Left ventricle myocardium inferior (tissue), 1 donor: ENCODE measurements around the gene FOXI1. TPM values are rescaled to one million over a fixed set of nuclear protein-coding genes. Genes with fewer than 3 reads are reported as not detected.

Source experiments
- DNase-seq: peaks from one replicate; pipeline ENCODE4 v3.0.0-alpha.2; 2020
- H3K27ac ChIP-seq: fragments of 200-600 bp; replicated peaks from 2 replicates; pipeline ENCODE4 v1.8.0; 2021
- H3K27me3 ChIP-seq: fragments of 200-600 bp; 2 replicates; pipeline ENCODE4 v1.8.0; 2021; ENCODE audit warnings: low read depth
- H3K36me3 ChIP-seq: fragments of 200-600 bp; 2 replicates; pipeline ENCODE4 v1.8.0; 2021
- H3K4me1 ChIP-seq: fragments of 200-600 bp; 2 replicates; pipeline ENCODE4 v1.8.0; 2021
- H3K4me3 ChIP-seq: fragments of 200-600 bp; 2 replicates; pipeline ENCODE4 v1.8.0; 2021; ENCODE audit warnings: mild to moderate bottlenecking, moderate library complexity
- H3K9me3 ChIP-seq: fragments of 200-600 bp; replicated peaks from 2 replicates; pipeline ENCODE4 v1.8.0; 2021
- intact Hi-C: fragments of 100-400 bp; cut with micrococcal nuclease; formaldehyde crosslinking; loops from one replicate; pipeline ENCODE4 v1.11.0; 2022
- total RNA-seq: library from RNA; stranded (reverse); fragmentation: NEBNext Ultra II Directional; extraction: Animal tissue kit (Norgen Biotek cat#: 25700); gene quantifications from one replicate; pipeline ENCODE4 v1.2.1, GENCODE V29; 2021
- TF ChIP-seq, protein P1 (sequence below): fragments of 200-600 bp; IDR thresholded peaks from 2 replicates; pipeline ENCODE4 v1.8.0; 2021; ENCODE audit warnings: antibody characterized with exemption, mild to moderate bottlenecking, borderline replicate concordance
- donor health status: DM: no; HTN: yes; CAD: no; lungs with severe emphysema.

Gene FOXI1
- total RNA-seq, 1 donor from 2014 or later: not detected

DNA sequence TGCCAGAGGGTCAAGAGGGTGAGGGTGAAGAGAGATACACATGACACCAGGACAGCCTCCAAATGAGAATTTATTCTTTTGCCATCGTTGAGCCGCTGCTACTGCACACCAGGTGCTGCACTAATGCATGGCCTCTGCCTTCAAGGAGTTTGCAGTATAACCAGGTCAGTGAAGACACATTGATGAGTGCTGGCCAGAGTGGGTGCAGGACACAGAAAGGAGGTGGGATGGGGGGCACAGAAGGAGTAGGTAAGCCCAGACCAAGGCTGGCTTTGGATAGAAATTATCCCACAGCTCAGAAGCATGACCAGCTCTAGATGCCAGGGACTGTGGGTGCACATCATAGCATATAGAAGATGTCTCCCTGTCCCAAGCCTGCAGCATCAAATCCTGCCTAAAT is 38.0 kb downstream of the FOXI1 start:
- no peak overlapping the region for H3K4me3 ChIP-seq
- TF ChIP-seq, protein P1, sequence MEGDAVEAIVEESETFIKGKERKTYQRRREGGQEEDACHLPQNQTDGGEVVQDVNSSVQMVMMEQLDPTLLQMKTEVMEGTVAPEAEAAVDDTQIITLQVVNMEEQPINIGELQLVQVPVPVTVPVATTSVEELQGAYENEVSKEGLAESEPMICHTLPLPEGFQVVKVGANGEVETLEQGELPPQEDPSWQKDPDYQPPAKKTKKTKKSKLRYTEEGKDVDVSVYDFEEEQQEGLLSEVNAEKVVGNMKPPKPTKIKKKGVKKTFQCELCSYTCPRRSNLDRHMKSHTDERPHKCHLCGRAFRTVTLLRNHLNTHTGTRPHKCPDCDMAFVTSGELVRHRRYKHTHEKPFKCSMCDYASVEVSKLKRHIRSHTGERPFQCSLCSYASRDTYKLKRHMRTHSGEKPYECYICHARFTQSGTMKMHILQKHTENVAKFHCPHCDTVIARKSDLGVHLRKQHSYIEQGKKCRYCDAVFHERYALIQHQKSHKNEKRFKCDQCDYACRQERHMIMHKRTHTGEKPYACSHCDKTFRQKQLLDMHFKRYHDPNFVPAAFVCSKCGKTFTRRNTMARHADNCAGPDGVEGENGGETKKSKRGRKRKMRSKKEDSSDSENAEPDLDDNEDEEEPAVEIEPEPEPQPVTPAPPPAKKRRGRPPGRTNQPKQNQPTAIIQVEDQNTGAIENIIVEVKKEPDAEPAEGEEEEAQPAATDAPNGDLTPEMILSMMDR: no peak
- no peaks in the 10 kb centered on the region for H3K27me3 ChIP-seq
- no peaks in the 10 kb centered on the region for H3K9me3 ChIP-seq
- intact Hi-C loops: no loop called here
- H3K36me3 ChIP-seq: no peaks in the 10 kb centered on the region
- H3K27ac ChIP-seq: no peak overlapping the region
- H3K4me1 ChIP-seq: no peaks in the 10 kb centered on the region
- no peak for DNase-seq

DNA sequence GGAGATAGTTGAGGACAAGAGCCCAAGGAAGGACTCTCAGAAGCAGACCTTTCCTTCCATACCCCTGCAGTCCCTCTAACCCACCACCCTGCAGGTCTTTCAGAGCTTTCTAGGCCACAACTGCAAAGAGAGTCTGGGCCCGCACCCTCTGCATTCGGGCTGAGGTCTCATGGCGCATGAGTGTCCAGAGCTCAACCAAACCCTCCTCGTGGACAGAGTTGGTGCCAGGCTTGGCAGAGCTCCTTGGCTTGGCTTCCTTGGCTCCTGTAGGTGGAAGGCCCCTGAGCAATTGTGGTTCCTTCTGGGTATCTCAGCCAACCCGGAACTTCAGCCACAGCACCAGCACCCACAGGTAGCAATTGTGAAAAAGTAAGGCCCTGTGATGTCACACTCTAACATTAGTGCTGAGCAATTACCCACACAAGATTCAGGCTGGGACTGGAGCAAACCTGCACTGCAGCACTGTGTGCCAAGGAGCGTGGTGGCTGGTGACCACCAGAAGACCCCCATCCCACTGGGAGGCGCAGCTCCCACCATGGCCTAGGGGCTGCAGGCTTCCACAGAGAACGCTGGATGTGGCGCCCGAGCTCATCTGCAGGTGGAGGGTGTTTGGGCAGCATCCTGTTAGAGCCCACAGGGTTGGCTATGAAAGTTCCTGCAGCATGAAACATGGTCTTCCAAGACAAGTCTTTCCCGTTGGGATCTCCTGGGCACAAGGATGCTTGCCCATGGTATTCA is 38.8 kb downstream of the FOXI1 start:
- H3K9me3 ChIP-seq: no peaks in the 10 kb centered on the region
- TF ChIP-seq, protein P1: no peak
- H3K27ac ChIP-seq: no peak overlapping the region
- DNase-seq: no peak
- no peaks in the 10 kb centered on the region for H3K27me3 ChIP-seq
- no peaks in the 10 kb centered on the region for H3K4me1 ChIP-seq
- no peak overlapping the region for H3K4me3 ChIP-seq
- intact Hi-C loops: no loop called here
- no peaks in the 10 kb centered on the region for H3K36me3 ChIP-seq

GRCh38 chr5:170145462-170145861 is 39.8 kb downstream of the FOXI1 start:
- Histone ChIP-seq H3K4me1 (no peaks in the 10 kb centered on the region), H3K9me3 (no peaks in the 10 kb centered on the region), H3K4me3 (no peak overlapping the region), H3K27me3 (no peaks in the 10 kb centered on the region), H3K36me3 (no peaks in the 10 kb centered on the region), H3K27ac (no peak overlapping the region)
- intact Hi-C loops: no loop called here
- DNase-seq: no peak
- TF ChIP-seq, protein P1: no peak

DNA sequence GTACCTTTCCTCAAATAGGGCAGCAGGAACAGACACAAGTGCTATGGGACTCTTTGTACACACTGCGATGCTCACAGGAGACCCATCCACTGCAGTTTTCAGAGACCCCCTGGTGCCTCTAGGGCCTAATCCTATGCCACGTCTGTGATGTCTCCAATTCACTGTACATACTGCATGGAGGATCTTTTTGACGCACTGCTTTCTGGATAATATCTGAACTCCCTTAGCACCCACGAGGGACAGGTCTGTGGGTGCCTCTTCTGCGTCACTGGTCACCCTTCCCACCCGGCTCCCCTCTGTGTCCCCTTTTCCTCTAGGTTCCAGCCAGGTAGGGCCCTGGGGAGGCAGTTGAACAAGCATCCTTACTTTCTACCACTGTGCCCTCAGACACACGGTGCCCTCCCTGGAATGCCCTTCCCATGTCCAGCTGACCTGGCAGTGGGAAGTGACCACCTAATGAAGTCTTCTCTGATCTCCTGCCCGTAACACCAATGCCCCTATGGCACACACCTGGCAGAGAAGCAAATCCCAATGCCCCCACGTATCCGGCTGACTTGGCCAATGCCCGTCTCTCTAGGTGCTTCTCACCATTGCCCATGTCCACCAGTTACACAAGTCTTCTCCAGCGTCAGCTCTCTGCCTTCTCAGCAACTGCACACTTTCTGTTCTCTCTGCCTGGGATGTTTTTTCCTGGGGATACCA is 41.5 kb downstream of the FOXI1 start:
- TF ChIP-seq, protein P1: no peak
- intact Hi-C loops: no loop called here
- no peak for DNase-seq
- H3K36me3 ChIP-seq: no peaks in the 10 kb centered on the region
- H3K4me3 ChIP-seq: no peak overlapping the region
- no peaks in the 10 kb centered on the region for H3K9me3 ChIP-seq
- peaks cover 14% of the 10 kb centered on the region for H3K4me1 ChIP-seq
- no peaks in the 10 kb centered on the region for H3K27me3 ChIP-seq
- no peak overlapping the region for H3K27ac ChIP-seq

DNA sequence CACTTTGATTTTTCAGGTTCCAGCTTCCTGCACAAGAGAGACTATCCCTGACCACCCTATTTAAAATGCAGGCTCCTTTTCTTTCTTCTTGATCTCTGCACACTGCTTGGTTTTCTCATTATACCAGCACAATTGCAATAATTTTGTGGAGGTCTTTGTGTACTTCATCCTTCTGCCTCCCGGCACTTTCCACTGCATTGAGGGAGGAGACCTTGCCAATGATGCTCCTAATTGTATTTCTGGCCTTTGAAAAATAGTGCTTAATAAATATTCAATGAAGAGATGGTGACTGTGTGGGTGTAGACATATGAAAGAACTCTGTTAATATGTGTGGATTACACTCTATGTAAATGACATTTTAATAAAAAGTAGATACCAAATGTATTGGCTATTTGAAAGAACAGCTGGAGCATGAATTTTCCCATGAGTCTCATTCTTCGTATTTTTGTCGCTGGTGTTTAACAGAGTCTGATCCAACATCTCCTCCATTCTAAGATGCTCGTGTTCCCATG is 42.1 kb downstream of the FOXI1 start:
- Histone ChIP-seq H3K4me3 (no peak overlapping the region), H3K27ac (no peak overlapping the region), H3K9me3 (no peaks in the 10 kb centered on the region), H3K4me1 (peaks cover 14% of the 10 kb centered on the region), H3K36me3 (no peaks in the 10 kb centered on the region), H3K27me3 (no peaks in the 10 kb centered on the region)
- DNase-seq: no peak
- intact Hi-C loops: no loop called here
- TF ChIP-seq, protein P1: no peak
